ENCODE measurements around the gene ZCCHC24.

ZCCHC24 gene

GRCh38 chr10:79350407-79351154 is 94.8 kb downstream of the ZCCHC24 start:
- no peaks in the 10 kb centered on the region for H3K27me3 ChIP-seq (ENCODE audit: control insufficient read depth, insufficient read depth, low read length)
- H3K4me1 ChIP-seq (ENCODE audit: control insufficient read depth, insufficient read depth, low read length) = peaks cover 43% of the 10 kb centered on the region
- no peak overlapping the region for H3K4me3 ChIP-seq (ENCODE audit: low read length)
- no peak overlapping the region for H3K9ac ChIP-seq (ENCODE audit: low read length)
- H3K36me3 ChIP-seq (ENCODE audit: control insufficient read depth, insufficient read depth, low read length) = peaks cover 43% of the 10 kb centered on the region
- no peaks in the 10 kb centered on the region for H3K9me3 ChIP-seq (ENCODE audit: control insufficient read depth, low read length)

- no peaks in the 10 kb centered on the region for H3K9me3 ChIP-seq (ENCODE audit: control insufficient read depth, low read length)
- H3K4me1 ChIP-seq (ENCODE audit: control insufficient read depth, insufficient read depth, low read length) = peaks cover 50% of the 10 kb centered on the region
- peaks cover 43% of the 10 kb centered on the region for H3K36me3 ChIP-seq (ENCODE audit: control insufficient read depth, insufficient read depth, low read length)
- peak overlapping the region; percentile 90 for H3K9ac ChIP-seq (ENCODE audit: low read length)
- no peaks in the 10 kb centered on the region for H3K27me3 ChIP-seq (ENCODE audit: control insufficient read depth, insufficient read depth, low read length)
- H3K4me3 ChIP-seq (ENCODE audit: low read length) = peak overlapping the region; percentile 44
These were observed 95.5 kb downstream of the ZCCHC24 start for GRCh38 chr10:79349766-79350406.

GRCh38 chr10:79349072-79349491 is 96.3 kb downstream of the ZCCHC24 start:
- peaks cover 58% of the 10 kb centered on the region for H3K4me1 ChIP-seq (ENCODE audit: control insufficient read depth, insufficient read depth, low read length)
- H3K4me3 ChIP-seq (ENCODE audit: low read length) = peak overlapping the region; percentile 44
- no peaks in the 10 kb centered on the region for H3K9me3 ChIP-seq (ENCODE audit: control insufficient read depth, low read length)
- H3K36me3 ChIP-seq (ENCODE audit: control insufficient read depth, insufficient read depth, low read length) = peaks cover 35% of the 10 kb centered on the region
- no peaks in the 10 kb centered on the region for H3K27me3 ChIP-seq (ENCODE audit: control insufficient read depth, insufficient read depth, low read length)
- peak overlapping the region; percentile 90 for H3K9ac ChIP-seq (ENCODE audit: low read length)

GRCh38 chr10:79348640-79348988 is 96.8 kb downstream of the ZCCHC24 start:
- peaks cover 63% of the 10 kb centered on the region for H3K4me1 ChIP-seq (ENCODE audit: control insufficient read depth, insufficient read depth, low read length)
- H3K27me3 ChIP-seq (ENCODE audit: control insufficient read depth, insufficient read depth, low read length) = no peaks in the 10 kb centered on the region
- peaks cover 31% of the 10 kb centered on the region for H3K36me3 ChIP-seq (ENCODE audit: control insufficient read depth, insufficient read depth, low read length)
- H3K9ac ChIP-seq (ENCODE audit: low read length) = peak overlapping the region; percentile 90
- peak overlapping the region; percentile 44 for H3K4me3 ChIP-seq (ENCODE audit: low read length)
- H3K9me3 ChIP-seq (ENCODE audit: control insufficient read depth, low read length) = no peaks in the 10 kb centered on the region

- H3K4me3 ChIP-seq (ENCODE audit: low read length) = peak overlapping the region; percentile 44
- H3K27me3 ChIP-seq (ENCODE audit: control insufficient read depth, insufficient read depth, low read length) = no peaks in the 10 kb centered on the region
- no peaks in the 10 kb centered on the region for H3K9me3 ChIP-seq (ENCODE audit: control insufficient read depth, low read length)
- H3K36me3 ChIP-seq (ENCODE audit: control insufficient read depth, insufficient read depth, low read length) = peaks cover 25% of the 10 kb centered on the region
- H3K9ac ChIP-seq (ENCODE audit: low read length) = peak overlapping the region; percentile 90
- H3K4me1 ChIP-seq (ENCODE audit: control insufficient read depth, insufficient read depth, low read length) = peaks cover 68% of the 10 kb centered on the region
These were observed 97.4 kb downstream of the ZCCHC24 start for GRCh38 chr10:79347894-79348639.

GRCh38 chr10:79347226-79347893 is 98.1 kb downstream of the ZCCHC24 start, which contains the start of gene PPIF:
Gene PPIF, plus strand, starts transcription at chr10:79347469. Its CDS starts 80 bp downstream, at chr10:79347549.
- Histone ChIP-seq H3K4me3 (ENCODE audit: low read length) (peak within 1 kb of the TSS; percentile 44), H3K9ac (ENCODE audit: low read length) (peak within 1 kb of the TSS; percentile 90), H3K4me1 (ENCODE audit: control insufficient read depth, insufficient read depth, low read length) (peaks cover 75% of the 10 kb centered on the region), H3K27me3 (ENCODE audit: control insufficient read depth, insufficient read depth, low read length) (no peaks in the 10 kb centered on the region), H3K36me3 (ENCODE audit: control insufficient read depth, insufficient read depth, low read length) (peaks cover 18% of the 10 kb centered on the region), H3K9me3 (ENCODE audit: control insufficient read depth, low read length) (no peaks in the 10 kb centered on the region)

GRCh38 chr10:79346388-79347225 is 98.8 kb downstream of the ZCCHC24 start:
- Histone ChIP-seq H3K27me3 (ENCODE audit: control insufficient read depth, insufficient read depth, low read length) (no peaks in the 10 kb centered on the region), H3K9ac (ENCODE audit: low read length) (peak overlapping the region; percentile 60), H3K4me3 (ENCODE audit: low read length) (no peak overlapping the region), H3K36me3 (ENCODE audit: control insufficient read depth, insufficient read depth, low read length) (peaks cover 16% of the 10 kb centered on the region), H3K9me3 (ENCODE audit: control insufficient read depth, low read length) (no peaks in the 10 kb centered on the region), H3K4me1 (ENCODE audit: control insufficient read depth, insufficient read depth, low read length) (peaks cover 83% of the 10 kb centered on the region)

- Histone ChIP-seq H3K27me3 (ENCODE audit: control insufficient read depth, insufficient read depth, low read length) (no peaks in the 10 kb centered on the region), H3K9me3 (ENCODE audit: control insufficient read depth, low read length) (no peaks in the 10 kb centered on the region), H3K4me3 (ENCODE audit: low read length) (no peak overlapping the region), H3K36me3 (ENCODE audit: control insufficient read depth, insufficient read depth, low read length) (peaks cover 16% of the 10 kb centered on the region), H3K9ac (ENCODE audit: low read length) (no peak overlapping the region), H3K4me1 (ENCODE audit: control insufficient read depth, insufficient read depth, low read length) (peaks cover 83% of the 10 kb centered on the region)
These were observed 99.4 kb downstream of the ZCCHC24 start for GRCh38 chr10:79346012-79346340.

- no peak overlapping the region for H3K9ac ChIP-seq (ENCODE audit: low read length)
- peaks cover 11% of the 10 kb centered on the region for H3K36me3 ChIP-seq (ENCODE audit: control insufficient read depth, insufficient read depth, low read length)
- peaks cover 78% of the 10 kb centered on the region for H3K4me1 ChIP-seq (ENCODE audit: control insufficient read depth, insufficient read depth, low read length)
- no peaks in the 10 kb centered on the region for H3K27me3 ChIP-seq (ENCODE audit: control insufficient read depth, insufficient read depth, low read length)
- no peaks in the 10 kb centered on the region for H3K9me3 ChIP-seq (ENCODE audit: control insufficient read depth, low read length)
- H3K4me3 ChIP-seq (ENCODE audit: low read length) = no peak overlapping the region
These were observed 100.0 kb downstream of the ZCCHC24 start for GRCh38 chr10:79345241-79346011.

GRCh38 chr10:79344502-79345195 is 100.8 kb downstream of the ZCCHC24 start:
- H3K27me3 ChIP-seq (ENCODE audit: control insufficient read depth, insufficient read depth, low read length) = no peaks in the 10 kb centered on the region
- H3K36me3 ChIP-seq (ENCODE audit: control insufficient read depth, insufficient read depth, low read length) = peaks cover 5% of the 10 kb centered on the region
- H3K4me3 ChIP-seq (ENCODE audit: low read length) = no peak overlapping the region
- no peaks in the 10 kb centered on the region for H3K9me3 ChIP-seq (ENCODE audit: control insufficient read depth, low read length)
- peaks cover 71% of the 10 kb centered on the region for H3K4me1 ChIP-seq (ENCODE audit: control insufficient read depth, insufficient read depth, low read length)
- H3K9ac ChIP-seq (ENCODE audit: low read length) = no peak overlapping the region
